Measurements from ENCODE around the gene LYG1. TPM values are rescaled to one million over a fixed set of nuclear protein-coding genes. Genes with fewer than 3 reads are reported as not detected.
"Not testable (repeated sequence)": the region's sequence is repeated elsewhere in the genome, so short reads cannot be mapped to it uniquely, and the experiment has no call there.

Gene LYG1
- total RNA-seq (1.6 TPM in 2 replicates), polyA plus RNA-seq (1.7 and 1.8 TPM in 2 replicates)

DNA sequence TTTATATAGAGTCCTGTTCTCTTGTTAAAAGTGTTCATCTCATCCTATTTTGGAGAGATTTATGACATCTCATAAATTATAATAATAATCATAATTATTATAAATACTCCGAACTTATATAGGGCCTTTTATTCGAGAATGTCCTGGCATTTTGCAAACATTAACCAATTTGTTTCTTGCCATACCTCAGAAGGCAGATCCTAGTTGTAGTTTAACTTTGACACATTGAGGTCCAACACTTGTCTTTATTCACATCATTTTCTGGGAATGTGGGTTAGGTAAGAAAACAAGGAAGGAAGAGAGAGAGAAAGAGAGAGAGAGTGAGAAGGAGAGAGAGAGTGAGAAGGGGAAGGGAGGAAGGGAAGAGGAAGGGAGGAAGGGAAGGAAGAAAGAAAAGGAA, at the start of gene LYG1:
Gene LYG1 (minus strand): TSS at position 101 of the 400 bp plus-strand sequence. CDS start 5,527 bp downstream, outside the sequence.
- H3K27ac ChIP-seq; H3K4me3 ChIP-seq; H3K9me3 ChIP-seq (ENCODE audit: low read depth); H3K27me3 ChIP-seq; H3K36me3 ChIP-seq; DNase-seq (ENCODE audit: low read depth in 1 of 2, low spot score in 1 of 2); H3K4me1 ChIP-seq (ENCODE audit: low read depth): not testable (repeated sequence)

DNA sequence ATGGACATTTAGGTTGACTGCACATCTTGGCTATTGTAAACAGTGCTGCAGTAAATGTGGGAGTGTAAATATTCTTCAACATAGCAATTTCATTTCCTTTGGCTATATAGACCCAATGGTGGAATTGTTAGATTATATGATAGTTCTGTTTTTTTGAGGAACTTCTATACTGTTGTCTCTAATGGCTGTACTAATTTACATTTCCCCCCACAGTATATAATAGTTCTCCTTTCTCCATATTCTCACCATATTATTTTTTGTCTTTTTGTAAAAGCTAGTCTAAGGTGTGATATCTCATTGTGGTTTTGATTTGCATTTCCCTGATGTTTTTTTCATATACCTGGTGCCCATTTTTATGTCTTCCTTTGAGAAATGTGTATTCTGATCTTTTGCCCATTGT, 49.2 kb upstream of the LYG1 start:
- TF ChIP-seq, protein P1, sequence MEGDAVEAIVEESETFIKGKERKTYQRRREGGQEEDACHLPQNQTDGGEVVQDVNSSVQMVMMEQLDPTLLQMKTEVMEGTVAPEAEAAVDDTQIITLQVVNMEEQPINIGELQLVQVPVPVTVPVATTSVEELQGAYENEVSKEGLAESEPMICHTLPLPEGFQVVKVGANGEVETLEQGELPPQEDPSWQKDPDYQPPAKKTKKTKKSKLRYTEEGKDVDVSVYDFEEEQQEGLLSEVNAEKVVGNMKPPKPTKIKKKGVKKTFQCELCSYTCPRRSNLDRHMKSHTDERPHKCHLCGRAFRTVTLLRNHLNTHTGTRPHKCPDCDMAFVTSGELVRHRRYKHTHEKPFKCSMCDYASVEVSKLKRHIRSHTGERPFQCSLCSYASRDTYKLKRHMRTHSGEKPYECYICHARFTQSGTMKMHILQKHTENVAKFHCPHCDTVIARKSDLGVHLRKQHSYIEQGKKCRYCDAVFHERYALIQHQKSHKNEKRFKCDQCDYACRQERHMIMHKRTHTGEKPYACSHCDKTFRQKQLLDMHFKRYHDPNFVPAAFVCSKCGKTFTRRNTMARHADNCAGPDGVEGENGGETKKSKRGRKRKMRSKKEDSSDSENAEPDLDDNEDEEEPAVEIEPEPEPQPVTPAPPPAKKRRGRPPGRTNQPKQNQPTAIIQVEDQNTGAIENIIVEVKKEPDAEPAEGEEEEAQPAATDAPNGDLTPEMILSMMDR (IDR thresholded peaks at IDR 0.05; ENCODE audit: low read depth, low read length), result no peak
- H3K4me3 ChIP-seq, result no peak overlapping the region
- no peaks in the 10 kb centered on the region for H3K4me1 ChIP-seq (ENCODE audit: low read depth)
- no peaks in the 10 kb centered on the region for H3K36me3 ChIP-seq
- no peak for DNase-seq (ENCODE audit: low read depth in 1 of 2, low spot score in 1 of 2)
- no peaks in the 10 kb centered on the region for H3K9me3 ChIP-seq (ENCODE audit: low read depth)
- H3K27me3 ChIP-seq, result no peaks in the 10 kb centered on the region
- no peak overlapping the region for H3K27ac ChIP-seq

DNA sequence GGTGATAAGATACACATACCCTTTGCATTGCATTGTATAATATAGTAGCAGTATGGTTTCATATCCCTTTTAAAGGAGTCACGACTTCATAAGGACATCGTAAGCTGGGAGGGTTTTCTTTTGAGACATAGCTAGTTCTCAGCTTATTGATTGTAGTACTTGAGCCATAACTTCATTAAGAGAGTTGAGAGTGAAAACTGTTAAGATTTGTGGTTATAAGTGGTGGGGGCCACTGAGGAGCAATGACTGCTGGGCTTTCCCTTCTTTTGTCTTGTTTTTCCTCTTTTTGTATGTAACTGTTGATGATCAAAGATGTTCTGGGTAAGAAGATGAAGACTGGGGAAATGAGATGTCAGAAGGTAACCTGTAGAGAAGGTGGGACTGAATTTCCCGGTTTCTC, 47.2 kb upstream of the LYG1 start:
- no peak overlapping the region for H3K4me3 ChIP-seq
- TF ChIP-seq, protein P1 (IDR thresholded peaks at IDR 0.05; ENCODE audit: low read depth, low read length), result no peak
- H3K27me3 ChIP-seq, result no peaks in the 10 kb centered on the region
- H3K27ac ChIP-seq, result peak overlapping the region; percentile 15
- H3K9me3 ChIP-seq (ENCODE audit: low read depth), result no peaks in the 10 kb centered on the region
- DNase-seq (ENCODE audit: low read depth in 1 of 2, low spot score in 1 of 2), result no peak
- H3K4me1 ChIP-seq (ENCODE audit: low read depth), result no peaks in the 10 kb centered on the region
- no peaks in the 10 kb centered on the region for H3K36me3 ChIP-seq

DNA sequence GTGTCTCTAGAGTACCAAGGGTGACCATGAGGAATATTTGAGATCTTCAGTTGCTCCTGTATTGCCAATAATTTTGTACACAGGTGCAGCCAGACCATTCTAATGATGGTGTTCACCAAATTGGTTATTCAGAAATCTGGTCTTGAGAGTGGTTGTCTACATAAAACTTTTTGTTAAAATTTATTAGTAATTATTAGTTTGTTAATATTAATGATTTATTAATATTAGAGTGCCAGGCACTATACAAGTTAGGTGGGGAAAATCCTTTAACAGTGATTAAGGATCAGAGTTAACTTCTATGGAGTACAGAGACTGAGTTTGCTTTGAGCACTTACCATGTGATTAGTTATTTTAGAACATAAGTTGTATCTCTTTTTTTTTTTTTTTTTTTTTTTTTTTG, 45.2 kb upstream of the LYG1 start:
- Histone ChIP-seq H3K36me3 (no peaks in the 10 kb centered on the region), H3K9me3 (ENCODE audit: low read depth) (no peaks in the 10 kb centered on the region)

DNA sequence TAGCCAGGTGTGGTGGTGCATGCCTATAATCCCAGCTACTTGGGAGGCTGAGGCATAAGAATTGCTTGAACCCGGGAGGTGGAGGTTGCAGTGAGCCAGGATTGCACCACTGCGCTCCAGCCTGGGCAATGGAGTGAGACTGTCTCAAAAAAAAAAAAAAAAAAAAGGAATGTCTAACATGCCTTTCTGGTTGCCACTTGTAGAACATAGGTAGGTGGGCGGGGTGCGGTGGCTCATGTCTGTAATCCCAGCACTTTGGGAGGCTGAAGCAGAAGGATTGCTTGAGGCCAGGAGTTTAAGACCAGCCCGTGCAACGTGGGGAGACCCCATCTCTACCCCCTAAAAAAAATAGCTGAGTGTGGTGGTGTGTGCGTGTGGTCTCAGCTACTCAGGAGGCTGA, 44.4 kb upstream of the LYG1 start:
- H3K27ac ChIP-seq; H3K9me3 ChIP-seq (ENCODE audit: low read depth); DNase-seq (ENCODE audit: low read depth in 1 of 2, low spot score in 1 of 2); H3K36me3 ChIP-seq; H3K4me3 ChIP-seq; H3K27me3 ChIP-seq; H3K4me1 ChIP-seq (ENCODE audit: low read depth): not testable (repeated sequence)

More for the DNA sequence above, 45.2 kb upstream of the LYG1 start:
- TF ChIP-seq, protein P1 (IDR thresholded peaks at IDR 0.05; ENCODE audit: low read depth, low read length), result no peak
- no peak overlapping the region for H3K27ac ChIP-seq
- no peaks in the 10 kb centered on the region for H3K27me3 ChIP-seq
- no peak for DNase-seq (ENCODE audit: low read depth in 1 of 2, low spot score in 1 of 2)
- no peak overlapping the region for H3K4me3 ChIP-seq
- no peaks in the 10 kb centered on the region for H3K4me1 ChIP-seq (ENCODE audit: low read depth)

DNA sequence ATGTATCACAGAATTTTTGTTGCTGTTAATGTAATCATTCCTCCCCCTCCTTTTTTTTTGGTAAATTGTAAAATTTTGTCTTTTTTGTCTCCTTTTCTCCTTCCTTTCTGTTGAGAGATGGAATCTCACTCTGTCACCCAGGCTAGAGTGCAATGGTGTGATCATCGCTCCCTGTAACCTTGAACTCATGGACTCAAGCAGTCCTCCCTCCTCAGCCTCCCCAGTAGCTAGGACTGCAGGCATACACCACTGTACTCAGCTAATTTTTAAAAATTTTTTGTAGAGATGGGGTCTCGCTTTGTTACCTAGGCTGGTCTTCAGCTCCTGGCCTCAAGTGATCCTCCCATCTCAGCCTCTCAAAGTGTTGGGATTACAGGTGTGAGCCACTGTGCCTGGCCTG, 41.5 kb upstream of the LYG1 start:
- no peak overlapping the region for H3K27ac ChIP-seq
- H3K27me3 ChIP-seq, result no peaks in the 10 kb centered on the region
- no peak for DNase-seq (ENCODE audit: low read depth in 1 of 2, low spot score in 1 of 2)
- H3K9me3 ChIP-seq (ENCODE audit: low read depth), result no peaks in the 10 kb centered on the region
- no peaks in the 10 kb centered on the region for H3K36me3 ChIP-seq
- no peak overlapping the region for H3K4me3 ChIP-seq
- H3K4me1 ChIP-seq (ENCODE audit: low read depth), result peaks cover 10% of the 10 kb centered on the region
- TF ChIP-seq, protein P1 (IDR thresholded peaks at IDR 0.05; ENCODE audit: low read depth, low read length), result no peak

DNA sequence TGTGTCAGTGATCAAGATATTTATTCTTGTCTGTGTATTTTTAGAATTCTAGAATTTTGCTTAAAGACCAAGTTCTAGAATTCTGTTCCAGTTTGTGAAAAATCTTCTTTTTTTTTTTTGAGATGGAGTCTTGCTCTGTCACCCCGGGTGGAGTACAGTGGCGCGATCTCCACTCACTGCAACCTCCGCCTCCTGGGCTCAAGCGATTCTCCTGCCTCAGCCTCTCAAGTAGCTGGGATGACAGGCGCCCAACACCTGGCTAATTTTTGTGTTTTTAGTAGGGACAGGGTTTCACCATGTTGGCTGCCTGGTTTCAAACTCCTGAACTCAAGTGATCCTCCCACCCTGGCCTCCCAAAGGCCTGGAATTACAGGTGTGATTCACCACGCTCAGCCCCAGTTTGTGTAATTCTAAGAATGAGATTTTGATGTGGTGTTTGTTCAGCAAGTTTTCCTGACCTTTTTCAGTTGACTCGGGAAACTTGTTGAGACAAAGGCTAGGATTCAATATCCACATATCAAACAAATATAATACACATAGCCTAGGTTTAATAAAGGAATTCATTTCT, 39.8 kb upstream of the LYG1 start:
- no peaks in the 10 kb centered on the region for H3K27me3 ChIP-seq
- TF ChIP-seq, protein P1 (IDR thresholded peaks at IDR 0.05; ENCODE audit: low read depth, low read length), result no peak
- no peak overlapping the region for H3K4me3 ChIP-seq
- DNase-seq (ENCODE audit: low read depth in 1 of 2, low spot score in 1 of 2), result no peak
- peaks cover 10% of the 10 kb centered on the region for H3K4me1 ChIP-seq (ENCODE audit: low read depth)
- no peaks in the 10 kb centered on the region for H3K36me3 ChIP-seq
- H3K9me3 ChIP-seq (ENCODE audit: low read depth), result no peaks in the 10 kb centered on the region
- H3K27ac ChIP-seq, result no peak overlapping the region

All from cardiac muscle cell (in vitro differentiated cells and primary cell).